ENCODE data around the gene CLEC18B.
"Not testable (repeated sequence)": the region's sequence is repeated elsewhere in the genome, so short reads cannot be mapped to it uniquely, and the experiment has no call there.

CLEC18B gene

GRCh38 chr16:74394131-74394530 is 27.1 kb downstream of the CLEC18B start:
- not testable (repeated sequence) for H3K4me3 ChIP-seq (ENCODE audit: control insufficient read depth, low read depth, low read length); DNase-seq (ENCODE audit: low read depth)

- not testable (repeated sequence) for DNase-seq (ENCODE audit: low read depth)
Observed at GRCh38 chr16:74391454-74392050, 29.7 kb downstream of the CLEC18B start.

GRCh38 chr16:74382339-74383034 is 38.8 kb downstream of the CLEC18B start:
- not testable (repeated sequence) for H3K4me3 ChIP-seq (ENCODE audit: control insufficient read depth, low read depth, low read length); DNase-seq (ENCODE audit: low read depth)

More at GRCh38 chr16:74391454-74392050, 29.7 kb downstream of the CLEC18B start:
- H3K4me3 ChIP-seq (ENCODE audit: control insufficient read depth, low read depth, low read length), result not testable (repeated sequence)

- not testable (repeated sequence) for DNase-seq (ENCODE audit: low read depth)
Observed at GRCh38 chr16:74373847-74374184, 47.5 kb downstream of the CLEC18B start.

GRCh38 chr16:74372953-74373846 is 48.1 kb downstream of the CLEC18B start:
- DNase-seq (ENCODE audit: low read depth), result no peak
- H3K4me3 ChIP-seq (ENCODE audit: control insufficient read depth, low read depth, low read length), result no peak overlapping the region
- TF ChIP-seq CTCF (conservative IDR thresholded peaks at IDR 0.05; ENCODE audit: control insufficient read depth, insufficient read depth, low read depth, low read length), result no peak

More at GRCh38 chr16:74373847-74374184, 47.5 kb downstream of the CLEC18B start:
- H3K4me3 ChIP-seq (ENCODE audit: control insufficient read depth, low read depth, low read length), result not testable (repeated sequence)

- no peak overlapping the region for H3K4me3 ChIP-seq (ENCODE audit: control insufficient read depth, low read depth, low read length)
- no peak for DNase-seq (ENCODE audit: low read depth)
- TF ChIP-seq CTCF (conservative IDR thresholded peaks at IDR 0.05; ENCODE audit: control insufficient read depth, insufficient read depth, low read depth, low read length), result no peak
Observed at GRCh38 chr16:74372369-74372768, 48.9 kb downstream of the CLEC18B start.

- not testable (repeated sequence) for H3K4me3 ChIP-seq (ENCODE audit: control insufficient read depth, low read depth, low read length); DNase-seq (ENCODE audit: low read depth)
Observed at GRCh38 chr16:74370338-74371135, 50.7 kb downstream of the CLEC18B start.

- peak overlapping the region; percentile 77 for H3K4me3 ChIP-seq (ENCODE audit: control insufficient read depth, low read depth, low read length)
- peak; percentile 90 for DNase-seq (ENCODE audit: low read depth)
Observed at GRCh38 chr16:74368002-74368911, 53.0 kb downstream of the CLEC18B start.

GRCh38 chr16:74367469-74368001 is 53.7 kb downstream of the CLEC18B start:
- H3K4me3 ChIP-seq (ENCODE audit: control insufficient read depth, low read depth, low read length), result peak overlapping the region; percentile 77
- DNase-seq (ENCODE audit: low read depth), result peak; percentile 14

GRCh38 chr16:74361646-74362610 is 59.4 kb downstream of the CLEC18B start:
- DNase-seq (ENCODE audit: low read depth); H3K4me3 ChIP-seq (ENCODE audit: control insufficient read depth, low read depth, low read length): not testable (repeated sequence)
